NCI-H2196 treated with DMSO at 0.1 percent for 48 hours (cell line): Measurements from ENCODE around the gene AKTIP.

Source experiments
- DNase-seq: peaks from one replicate; lab custom pipeline; 2025; ENCODE audit not compliant: unreplicated experiment; lab: John Stamatoyannopoulos, UW

The AKTIP gene

GRCh38 chr16:53482123-53482522 lies 20.9 kb downstream of the AKTIP start:
- no peak for DNase-seq

GRCh38 chr16:53480394-53480793 lies 22.6 kb downstream of the AKTIP start:
- no peak for DNase-seq

GRCh38 chr16:53478965-53479364 lies 24.0 kb downstream of the AKTIP start:
- no peak for DNase-seq

- no peak for DNase-seq
Observed at GRCh38 chr16:53476867-53477266, 26.1 kb downstream of the AKTIP start.

GRCh38 chr16:53465606-53466280 lies 37.3 kb downstream of the AKTIP start:
- no peak for DNase-seq

GRCh38 chr16:53458635-53459034 lies 44.4 kb downstream of the AKTIP start:
- no peak for DNase-seq

GRCh38 chr16:53457670-53458069 lies 45.3 kb downstream of the AKTIP start:
- DNase-seq = no peak

- no peak for DNase-seq
Observed at GRCh38 chr16:53456625-53457024, 46.4 kb downstream of the AKTIP start.

GRCh38 chr16:53453928-53454327 lies 49.1 kb downstream of the AKTIP start:
- no peak for DNase-seq

- DNase-seq = no peak
Observed at GRCh38 chr16:53449816-53450517, 53.0 kb downstream of the AKTIP start.

GRCh38 chr16:53446090-53446489 lies 56.9 kb downstream of the AKTIP start:
- no peak for DNase-seq

- no peak for DNase-seq
Observed at GRCh38 chr16:53445534-53445933, 57.5 kb downstream of the AKTIP start.
